Spinal cord (tissue), 10 donors: Measurements from ENCODE around the gene IKZF1. TPM values are rescaled to one million over a fixed set of nuclear protein-coding genes. Genes with fewer than 3 reads are reported as not detected.
A peak's percentile ranks its signal among the peaks of the same experiment; 100 is the strongest.

ENCODE experiments used
- DNase-seq, 6 donors: peaks; one replicate each; pipeline versions ENCODE4 v3.0.0 to v3.0.0-alpha.2; 2013 to 2015; ENCODE audit warnings: low spot score in 6 of 6, low read depth in 4 of 6
- H3K27ac ChIP-seq: one replicate; pipeline ENCODE4 v1.5.1; 2013; ENCODE audit warnings: low read depth, low read length, control low read depth
- H3K27me3 ChIP-seq: one replicate; pipeline ENCODE4 v1.6.1; 2013; ENCODE audit warnings: low read length; ENCODE audit not compliant: control insufficient read depth, insufficient read depth
- H3K36me3 ChIP-seq: one replicate; pipeline ENCODE4 v1.6.1; 2013; ENCODE audit warnings: low read length; ENCODE audit not compliant: control insufficient read depth, insufficient read depth
- H3K4me1 ChIP-seq: one replicate; pipeline ENCODE4 v1.6.1; 2013; ENCODE audit warnings: low read length; ENCODE audit not compliant: control insufficient read depth, insufficient read depth
- H3K4me3 ChIP-seq: one replicate; pipeline ENCODE4 v1.5.1; 2013; ENCODE audit warnings: low read depth, low read length, control low read depth
- H3K9me3 ChIP-seq: one replicate; pipeline ENCODE4 v1.6.1; 2013; ENCODE audit warnings: low read length; ENCODE audit not compliant: control insufficient read depth, insufficient read depth
- WGBS: methylation state at CpG from one replicate; pipeline ENCODE4 v1.1.5; 2013; ENCODE audit warnings: missing lambda C conversion rate; ENCODE audit not compliant: insufficient coverage; 5-methylcytosine and 5-hydroxymethylcytosine counted together
- polyA plus RNA-seq, 2 donors: library from polyadenylated mRNA; unstranded; fragments of 120-200 nt; gene quantifications; one replicate each; pipeline ENCODE4 v1.2.1, GENCODE V29; 2013; ENCODE audit not compliant: insufficient read length in 2 of 2
- total RNA-seq, 2 donors: library from RNA; depleted of rRNA in 1 of 2; stranded (reverse); fragments of 120-200 nt in 1 of 2; fragments of >200 nt in 1 of 2; gene quantifications; one replicate each; pipeline versions ENCODE4 v1.2.3 to v1.2.4, GENCODE V29; 2013 to 2014
- donor health status: healthy.

IKZF1 gene
- total and polyA plus RNA-seq, 4 donors: 2.9 to 9.0 (median 4.7) TPM

GRCh38 chr7:50413561-50413960 lies 109.0 kb downstream of the IKZF1 start:
- WGBS: 98% methylated on average over 7 of the region's 7 CpGs

DNA sequence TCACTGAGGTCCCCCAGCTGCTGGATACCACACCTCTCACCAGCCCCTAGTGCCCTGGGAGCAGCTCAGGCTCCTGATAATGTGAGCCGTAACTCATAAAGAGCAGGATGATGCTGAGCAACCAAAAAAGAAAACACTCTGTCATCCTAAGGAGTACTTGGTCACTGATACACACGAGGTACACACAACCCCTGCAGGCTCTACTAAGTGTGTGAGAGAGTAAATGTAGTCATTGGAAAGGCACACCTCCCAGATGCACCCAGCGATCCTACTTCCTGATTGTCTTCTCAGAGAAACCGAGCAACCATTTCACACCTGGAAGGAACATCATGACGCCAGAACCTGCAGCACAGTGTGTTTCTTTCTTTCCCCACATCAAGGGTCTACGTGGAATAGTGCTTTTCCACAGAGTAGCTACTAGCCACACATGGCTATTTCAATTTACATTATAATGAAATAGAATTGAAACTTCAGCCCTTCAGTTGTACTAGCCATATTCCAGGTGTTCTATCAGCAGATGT lies 111.4 kb downstream of the IKZF1 start:
- Histone ChIP-seq H3K4me1 (no peaks in the 10 kb centered on the region), H3K4me3 (no peak overlapping the region), H3K27me3 (no peaks in the 10 kb centered on the region), H3K9me3 (no peaks in the 10 kb centered on the region), H3K27ac (no peak overlapping the region), H3K36me3 (no peaks in the 10 kb centered on the region)
- WGBS: 82% methylated on average over 2 of the region's 6 CpGs
- DNase-seq: no peak

More at GRCh38 chr7:50413561-50413960, 109.0 kb downstream of the IKZF1 start:
- Histone ChIP-seq H3K9me3 (no peaks in the 10 kb centered on the region), H3K4me1 (no peaks in the 10 kb centered on the region), H3K4me3 (no peak overlapping the region), H3K27ac (no peak overlapping the region), H3K36me3 (no peaks in the 10 kb centered on the region), H3K27me3 (no peaks in the 10 kb centered on the region)
- DNase-seq: no peak

DNA sequence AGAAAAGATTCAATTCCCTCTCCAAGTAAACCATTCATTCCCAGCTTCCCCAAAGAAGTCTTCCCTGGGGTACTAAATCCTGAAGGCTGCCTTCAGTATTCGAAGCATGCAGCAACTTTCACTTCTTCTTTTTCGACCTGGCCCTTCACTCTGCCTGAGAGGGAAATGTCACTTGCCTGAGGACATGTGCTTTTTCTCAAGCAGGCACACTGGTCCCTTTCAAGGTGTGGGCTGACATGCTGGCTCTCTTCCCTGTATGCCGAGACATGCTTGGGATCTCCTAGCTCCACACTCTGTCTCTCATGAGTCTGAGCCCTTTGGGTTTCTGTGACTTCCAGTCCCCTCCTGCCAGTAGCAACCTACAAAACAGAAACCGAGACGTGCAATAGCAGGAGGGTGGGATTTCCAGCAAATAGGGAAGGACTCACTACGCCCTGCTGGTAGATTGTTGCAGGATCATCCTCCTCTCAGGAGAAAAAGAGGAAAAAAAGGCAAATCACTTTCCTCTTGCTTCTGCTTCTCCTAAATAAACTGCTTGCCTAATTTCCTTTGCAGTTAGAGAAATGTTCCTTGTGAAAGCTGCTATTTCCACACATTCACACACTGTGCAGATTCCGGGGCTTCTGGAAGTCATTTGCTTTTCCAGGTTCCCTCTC lies 112.1 kb downstream of the IKZF1 start:
- Histone ChIP-seq H3K36me3 (no peaks in the 10 kb centered on the region), H3K27ac (no peak overlapping the region), H3K9me3 (no peaks in the 10 kb centered on the region), H3K4me3 (no peak overlapping the region), H3K27me3 (no peaks in the 10 kb centered on the region), H3K4me1 (no peaks in the 10 kb centered on the region)
- 92% methylated on average over 4 of the region's 7 CpGs for WGBS
- DNase-seq: peak in 1 of 6 donors; percentile 3

GRCh38 chr7:50418086-50418515 lies 113.6 kb downstream of the IKZF1 start:
- Histone ChIP-seq H3K27me3 (no peaks in the 10 kb centered on the region), H3K4me3 (no peak overlapping the region), H3K36me3 (no peaks in the 10 kb centered on the region), H3K27ac (no peak overlapping the region), H3K9me3 (no peaks in the 10 kb centered on the region), H3K4me1 (no peaks in the 10 kb centered on the region)
- WGBS: 4% methylated on average over 4 of the region's 4 CpGs
- DNase-seq: peak; percentile 35 to 90 (median 42)

GRCh38 chr7:50418526-50419290 lies 114.2 kb downstream of the IKZF1 start:
- no peaks in the 10 kb centered on the region for H3K36me3 ChIP-seq
- WGBS: 78% methylated on average over 12 of the region's 14 CpGs
- H3K27me3 ChIP-seq: no peaks in the 10 kb centered on the region
- H3K4me3 ChIP-seq: no peak overlapping the region
- DNase-seq: no peak
- H3K9me3 ChIP-seq: no peaks in the 10 kb centered on the region
- H3K4me1 ChIP-seq: no peaks in the 10 kb centered on the region
- H3K27ac ChIP-seq: no peak overlapping the region

DNA sequence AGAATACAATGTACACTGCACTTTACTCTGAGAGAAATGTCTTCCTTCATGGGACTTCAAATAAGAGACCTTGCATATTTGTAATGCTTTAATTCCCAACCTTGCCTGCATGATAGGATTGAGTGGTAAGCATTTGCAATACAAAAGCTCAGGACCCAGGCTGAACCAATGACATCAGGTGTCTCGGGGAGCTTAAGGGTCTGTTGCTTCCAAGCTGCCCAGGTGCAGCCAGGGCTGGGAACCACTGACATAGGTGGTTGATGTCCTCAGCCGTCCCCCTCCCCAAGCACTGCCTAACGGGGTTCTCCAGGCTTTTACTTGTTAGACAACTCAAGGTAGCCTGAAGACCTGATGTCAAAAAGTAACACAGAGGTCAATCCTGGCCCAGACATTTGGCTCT lies 116.5 kb downstream of the IKZF1 start:
- WGBS: 71% methylated on average over 3 of the region's 3 CpGs

GRCh38 chr7:50422858-50423257 lies 118.3 kb downstream of the IKZF1 start:
- Histone ChIP-seq H3K27ac (no peak overlapping the region), H3K36me3 (no peaks in the 10 kb centered on the region), H3K9me3 (no peaks in the 10 kb centered on the region), H3K4me3 (no peak overlapping the region), H3K4me1 (no peaks in the 10 kb centered on the region), H3K27me3 (no peaks in the 10 kb centered on the region)
- 97% methylated on average over 5 of the region's 6 CpGs for WGBS
- DNase-seq: no peak

More for the DNA sequence above, 116.5 kb downstream of the IKZF1 start:
- Histone ChIP-seq H3K4me3 (no peak overlapping the region), H3K27me3 (no peaks in the 10 kb centered on the region), H3K27ac (no peak overlapping the region), H3K4me1 (no peaks in the 10 kb centered on the region), H3K36me3 (no peaks in the 10 kb centered on the region), H3K9me3 (no peaks in the 10 kb centered on the region)
- DNase-seq: no peak

- no peaks in the 10 kb centered on the region for H3K4me1 ChIP-seq
- WGBS: 84% methylated on average over 2 of the region's 4 CpGs
- no peak overlapping the region for H3K4me3 ChIP-seq
- no peaks in the 10 kb centered on the region for H3K36me3 ChIP-seq
- no peak overlapping the region for H3K27ac ChIP-seq
- DNase-seq: no peak
- H3K27me3 ChIP-seq: no peaks in the 10 kb centered on the region
- no peaks in the 10 kb centered on the region for H3K9me3 ChIP-seq
Measured at GRCh38 chr7:50423860-50424259, 119.3 kb downstream of the IKZF1 start.

DNA sequence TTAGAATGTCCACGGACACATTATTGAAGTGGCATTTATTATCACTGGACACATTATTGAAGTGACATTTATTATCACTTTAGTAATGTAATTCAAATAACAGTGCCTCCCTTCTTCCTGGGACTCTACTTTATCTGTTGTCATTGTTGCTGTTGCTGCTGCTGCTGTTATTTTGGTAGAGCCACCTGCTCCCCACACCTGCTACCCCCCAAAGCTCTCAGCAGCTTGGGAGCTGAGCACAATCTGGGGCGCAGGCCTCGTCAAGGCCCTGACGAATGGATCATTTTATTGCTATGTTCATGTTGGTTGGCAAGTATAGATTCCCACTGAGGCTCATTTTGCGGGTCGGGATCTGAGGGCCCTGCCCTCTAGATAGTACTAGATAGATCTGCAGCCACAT lies 120.8 kb downstream of the IKZF1 start:
- H3K27ac ChIP-seq: no peak overlapping the region
- no CpG with 5 or more reads among the region's 6 CpGs for WGBS
- no peaks in the 10 kb centered on the region for H3K36me3 ChIP-seq
- H3K4me1 ChIP-seq: no peaks in the 10 kb centered on the region
- peak in 2 of 6 donors; percentile 26 to 44 for DNase-seq
- H3K9me3 ChIP-seq: no peaks in the 10 kb centered on the region
- no peak overlapping the region for H3K4me3 ChIP-seq
- H3K27me3 ChIP-seq: no peaks in the 10 kb centered on the region
